ENCODE results near the gene RNF2. TPM values are rescaled to one million over a fixed set of nuclear protein-coding genes. Genes with fewer than 3 reads are reported as not detected.

The RNF2 gene
- total and polyA plus RNA-seq, 2 of the 13 experiments (the other 11 are each of a cell fraction or from before 2014, with no cell fraction given), result 19.3 to 21.7 TPM

DNA sequence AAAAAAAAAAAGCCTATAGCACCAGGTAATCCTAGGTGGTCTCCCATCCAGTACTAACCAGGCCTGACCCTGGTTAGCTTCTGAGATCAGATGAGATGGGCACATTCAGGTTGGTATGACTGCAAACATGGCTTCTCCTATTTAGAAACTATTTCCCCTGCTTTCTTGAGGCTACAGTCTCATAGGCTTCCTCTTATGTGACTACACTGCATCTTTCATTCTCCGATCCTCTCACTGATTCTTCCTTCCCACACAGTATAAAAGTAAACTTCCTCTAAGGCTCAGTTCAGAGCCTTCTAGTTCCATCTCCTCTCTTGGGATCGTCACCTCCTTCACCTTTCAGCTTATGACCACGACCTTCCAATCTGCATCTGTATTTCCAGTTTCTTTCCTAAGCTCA lies 30.4 kb upstream of the RNF2 start:
- in situ Hi-C loops (cut with HindIII; ENCODE audit: extremely low pct_ligation_motif_present, low pct_unique_long_range_greater_than_20kb) (no loop called here), intact Hi-C loops (cut with micrococcal nuclease; ENCODE audit: unreplicated experiment) (no loop called here)
- ChIA-PET POLR2A (no interaction called here), CTCF (ENCODE audit: low intra/inter-chr PET ratio, low total read pairs) (no interaction called here)
- Histone ChIP-seq H3K4me2 (ENCODE audit: low read depth, low read length) (no peak overlapping the region), H3K36me3 (replicated peaks in 1 of 2; ENCODE audit: control insufficient read depth in 1 of 2, insufficient read depth in 2 of 2, low read length in 2 of 2) (no peaks in the 10 kb centered on the region), H3K4me1 (ENCODE audit: insufficient read depth, low read length) (peaks cover 5% of the 10 kb centered on the region; the same call in 1 of the 2 replicates), H3K79me2 (ENCODE audit: insufficient read depth, low read length) (no peaks in the 10 kb centered on the region), H3K4me3 (replicated peaks in 1 of 3; ENCODE audit: insufficient read depth in 1 of 3, low read depth in 2 of 3, low read length in 3 of 3) (no peak overlapping the region), H3K9ac (ENCODE audit: insufficient read depth, low read depth, low read length) (no peak overlapping the region), H3K27me3 (ENCODE audit: control insufficient read depth in 1 of 2, insufficient read depth in 2 of 2, low read length in 2 of 2) (peaks cover 0 to 12% of the 10 kb centered on the region in 2 experiments; a peak in 1 of 5 replicates), H3K27ac (ENCODE audit: extremely low read length, insufficient read depth, low read length) (no peak overlapping the region), H3K9me3 (ENCODE audit: low read length) (no peaks in the 10 kb centered on the region), H4K20me1 (ENCODE audit: insufficient read depth, low read length) (no peaks in the 10 kb centered on the region), H2AFZ (ENCODE audit: low read length) (no peak overlapping the region)
- FAIRE-seq (no peak), ATAC-seq (no peak), DNase-seq (ENCODE audit: low spot score) (no peak)
- no TSS peak for BruUV-seq (replicated peaks)
- WGBS (ENCODE audit: low lambda C conversion rate), result 2% methylated on average over 3 of the region's 3 CpGs
- TF ChIP-seq MLLT10 (CRISPR knock-in tag; IDR thresholded peaks at IDR 0.05) (no peak), IKZF1 (IDR thresholded peaks at IDR 0.05) (no peak), ZNF101 (CRISPR knock-in tag; IDR thresholded peaks at IDR 0.05; ENCODE audit: borderline replicate concordance, low read depth) (no peak), EED (CRISPR knock-in tag; IDR thresholded peaks at IDR 0.05) (no peak), NONO (IDR thresholded peaks at IDR 0.05) (no peak), NONO (CRISPR knock-in tag; conservative IDR thresholded peaks at IDR 0.05) (no peak), NR3C1 (CRISPR knock-in tag; IDR thresholded peaks at IDR 0.05) (no peak), AGO2 (optimal IDR thresholded peaks at IDR 0.05; ENCODE audit: low read depth, low read length) (no peak)
- TF ChIP-seq, protein P1, sequence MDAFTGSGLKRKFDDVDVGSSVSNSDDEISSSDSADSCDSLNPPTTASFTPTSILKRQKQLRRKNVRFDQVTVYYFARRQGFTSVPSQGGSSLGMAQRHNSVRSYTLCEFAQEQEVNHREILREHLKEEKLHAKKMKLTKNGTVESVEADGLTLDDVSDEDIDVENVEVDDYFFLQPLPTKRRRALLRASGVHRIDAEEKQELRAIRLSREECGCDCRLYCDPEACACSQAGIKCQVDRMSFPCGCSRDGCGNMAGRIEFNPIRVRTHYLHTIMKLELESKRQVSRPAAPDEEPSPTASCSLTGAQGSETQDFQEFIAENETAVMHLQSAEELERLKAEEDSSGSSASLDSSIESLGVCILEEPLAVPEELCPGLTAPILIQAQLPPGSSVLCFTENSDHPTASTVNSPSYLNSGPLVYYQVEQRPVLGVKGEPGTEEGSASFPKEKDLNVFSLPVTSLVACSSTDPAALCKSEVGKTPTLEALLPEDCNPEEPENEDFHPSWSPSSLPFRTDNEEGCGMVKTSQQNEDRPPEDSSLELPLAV (CRISPR knock-in tag; conservative IDR thresholded peaks at IDR 0.05; ENCODE audit: low read depth), result no peak
- TF ChIP-seq, protein P2, sequence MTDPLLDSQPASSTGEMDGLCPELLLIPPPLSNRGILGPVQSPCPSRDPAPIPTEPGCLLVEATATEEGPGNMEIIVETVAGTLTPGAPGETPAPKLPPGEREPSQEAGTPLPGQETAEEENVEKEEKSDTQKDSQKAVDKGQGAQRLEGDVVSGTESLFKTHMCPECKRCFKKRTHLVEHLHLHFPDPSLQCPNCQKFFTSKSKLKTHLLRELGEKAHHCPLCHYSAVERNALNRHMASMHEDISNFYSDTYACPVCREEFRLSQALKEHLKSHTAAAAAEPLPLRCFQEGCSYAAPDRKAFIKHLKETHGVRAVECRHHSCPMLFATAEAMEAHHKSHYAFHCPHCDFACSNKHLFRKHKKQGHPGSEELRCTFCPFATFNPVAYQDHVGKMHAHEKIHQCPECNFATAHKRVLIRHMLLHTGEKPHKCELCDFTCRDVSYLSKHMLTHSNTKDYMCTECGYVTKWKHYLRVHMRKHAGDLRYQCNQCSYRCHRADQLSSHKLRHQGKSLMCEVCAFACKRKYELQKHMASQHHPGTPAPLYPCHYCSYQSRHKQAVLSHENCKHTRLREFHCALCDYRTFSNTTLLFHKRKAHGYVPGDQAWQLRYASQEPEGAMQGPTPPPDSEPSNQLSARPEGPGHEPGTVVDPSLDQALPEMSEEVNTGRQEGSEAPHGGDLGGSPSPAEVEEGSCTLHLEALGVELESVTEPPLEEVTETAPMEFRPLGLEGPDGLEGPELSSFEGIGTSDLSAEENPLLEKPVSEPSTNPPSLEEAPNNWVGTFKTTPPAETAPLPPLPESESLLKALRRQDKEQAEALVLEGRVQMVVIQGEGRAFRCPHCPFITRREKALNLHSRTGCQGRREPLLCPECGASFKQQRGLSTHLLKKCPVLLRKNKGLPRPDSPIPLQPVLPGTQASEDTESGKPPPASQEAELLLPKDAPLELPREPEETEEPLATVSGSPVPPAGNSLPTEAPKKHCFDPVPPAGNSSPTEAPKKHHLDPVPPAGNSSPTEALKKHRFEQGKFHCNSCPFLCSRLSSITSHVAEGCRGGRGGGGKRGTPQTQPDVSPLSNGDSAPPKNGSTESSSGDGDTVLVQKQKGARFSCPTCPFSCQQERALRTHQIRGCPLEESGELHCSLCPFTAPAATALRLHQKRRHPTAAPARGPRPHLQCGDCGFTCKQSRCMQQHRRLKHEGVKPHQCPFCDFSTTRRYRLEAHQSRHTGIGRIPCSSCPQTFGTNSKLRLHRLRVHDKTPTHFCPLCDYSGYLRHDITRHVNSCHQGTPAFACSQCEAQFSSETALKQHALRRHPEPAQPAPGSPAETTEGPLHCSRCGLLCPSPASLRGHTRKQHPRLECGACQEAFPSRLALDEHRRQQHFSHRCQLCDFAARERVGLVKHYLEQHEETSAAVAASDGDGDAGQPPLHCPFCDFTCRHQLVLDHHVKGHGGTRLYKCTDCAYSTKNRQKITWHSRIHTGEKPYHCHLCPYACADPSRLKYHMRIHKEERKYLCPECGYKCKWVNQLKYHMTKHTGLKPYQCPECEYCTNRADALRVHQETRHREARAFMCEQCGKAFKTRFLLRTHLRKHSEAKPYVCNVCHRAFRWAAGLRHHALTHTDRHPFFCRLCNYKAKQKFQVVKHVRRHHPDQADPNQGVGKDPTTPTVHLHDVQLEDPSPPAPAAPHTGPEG (CRISPR knock-in tag; IDR thresholded peaks at IDR 0.05), result no peak
- TF ChIP-seq, protein P3, sequence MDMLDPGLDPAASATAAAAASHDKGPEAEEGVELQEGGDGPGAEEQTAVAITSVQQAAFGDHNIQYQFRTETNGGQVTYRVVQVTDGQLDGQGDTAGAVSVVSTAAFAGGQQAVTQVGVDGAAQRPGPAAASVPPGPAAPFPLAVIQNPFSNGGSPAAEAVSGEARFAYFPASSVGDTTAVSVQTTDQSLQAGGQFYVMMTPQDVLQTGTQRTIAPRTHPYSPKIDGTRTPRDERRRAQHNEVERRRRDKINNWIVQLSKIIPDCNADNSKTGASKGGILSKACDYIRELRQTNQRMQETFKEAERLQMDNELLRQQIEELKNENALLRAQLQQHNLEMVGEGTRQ (IDR thresholded peaks at IDR 0.05; ENCODE audit: low read depth, low read length), result no peak
- TF ChIP-seq, protein P3 (CRISPR knock-in tag; IDR thresholded peaks at IDR 0.05; ENCODE audit: borderline replicate concordance), result no peak

All from HepG2 (cell line).